ENCODE data around the gene RAD51B. TPM values are rescaled to one million over a fixed set of nuclear protein-coding genes. Genes with fewer than 3 reads are reported as not detected.

Gene RAD51B
- polyA plus RNA-seq, 3 donors, result 3.6 to 11.6 (median 9.4) TPM

DNA sequence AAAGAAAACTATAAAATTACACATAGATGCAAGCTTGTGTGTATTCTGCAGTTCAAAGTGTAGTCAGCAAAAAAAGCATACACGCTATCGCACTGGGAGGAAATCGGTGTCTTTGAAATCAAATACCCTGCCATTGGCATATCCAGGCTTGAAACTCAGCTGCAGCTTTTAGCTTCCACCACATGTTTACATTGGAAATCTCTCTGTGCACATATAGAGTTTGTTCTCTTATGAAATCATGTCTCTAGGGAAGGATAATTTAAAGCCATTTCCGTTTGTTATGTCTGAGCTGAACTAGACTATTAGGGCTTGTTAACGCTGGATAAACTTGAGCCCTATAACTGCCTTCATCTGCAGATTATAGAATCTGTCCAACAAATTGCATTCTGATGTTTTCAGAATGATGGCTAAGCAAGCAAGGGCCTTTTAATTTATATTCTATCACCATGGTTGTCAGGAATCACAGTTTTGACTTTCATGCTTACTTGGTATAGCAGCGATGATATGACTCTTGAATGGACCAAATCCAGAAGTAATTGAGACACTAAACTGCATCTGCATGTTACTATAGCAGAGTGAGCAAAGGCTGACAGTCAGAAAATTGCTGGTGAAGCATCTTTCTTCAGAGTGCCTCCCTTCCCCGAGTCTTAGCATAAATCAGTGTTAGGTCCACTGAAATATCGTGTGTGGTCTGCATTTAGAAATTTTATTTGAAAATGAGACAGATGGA lies 530.5 kb downstream of the RAD51B start:
- no peaks in the 10 kb centered on the region for H3K4me1 ChIP-seq (ENCODE audit: control insufficient read depth in 1 of 2, insufficient read depth in 2 of 2, low read length in 2 of 2)
- H3K27ac ChIP-seq (ENCODE audit: low read depth in 1 of 2, low read length in 2 of 2), result no peak overlapping the region
- H2AFZ ChIP-seq (ENCODE audit: insufficient read depth, low read depth, low read length, poor library complexity, severe bottlenecking), result no peak overlapping the region
- no peak for DNase-seq
- no peak overlapping the region for H3K9ac ChIP-seq (ENCODE audit: insufficient read depth, low read length, poor library complexity, severe bottlenecking)
- no peak overlapping the region for H3K4me3 ChIP-seq (replicated peaks in 1 of 3; ENCODE audit: low read depth in 2 of 3, low read length in 3 of 3)
- WGBS (ENCODE audit: insufficient coverage), result 96% methylated on average over 5 of the region's 8 CpGs
- H3K9me3 ChIP-seq (replicated peaks in 1 of 2; ENCODE audit: control insufficient read depth in 1 of 2, insufficient read depth in 1 of 2, low read length in 2 of 2), result no peaks in the 10 kb centered on the region
- Mint-ChIP-seq H3K27me3 (ENCODE audit: low read depth in 3 of 3) (peaks cover 0 to 2% (median 2%) of the 10 kb centered on the region in 3 donors), H3K4me3 (no peak overlapping the region), H3K4me1 (no peaks in the 10 kb centered on the region), H3K9me3 (peaks cover 0 to 6% (median 2%) of the 10 kb centered on the region in 7 donors), H3K36me3 (peaks cover 0 to 2% of the 10 kb centered on the region in 2 donors), H3K27ac (no peak overlapping the region)
- TF ChIP-seq, protein P1, sequence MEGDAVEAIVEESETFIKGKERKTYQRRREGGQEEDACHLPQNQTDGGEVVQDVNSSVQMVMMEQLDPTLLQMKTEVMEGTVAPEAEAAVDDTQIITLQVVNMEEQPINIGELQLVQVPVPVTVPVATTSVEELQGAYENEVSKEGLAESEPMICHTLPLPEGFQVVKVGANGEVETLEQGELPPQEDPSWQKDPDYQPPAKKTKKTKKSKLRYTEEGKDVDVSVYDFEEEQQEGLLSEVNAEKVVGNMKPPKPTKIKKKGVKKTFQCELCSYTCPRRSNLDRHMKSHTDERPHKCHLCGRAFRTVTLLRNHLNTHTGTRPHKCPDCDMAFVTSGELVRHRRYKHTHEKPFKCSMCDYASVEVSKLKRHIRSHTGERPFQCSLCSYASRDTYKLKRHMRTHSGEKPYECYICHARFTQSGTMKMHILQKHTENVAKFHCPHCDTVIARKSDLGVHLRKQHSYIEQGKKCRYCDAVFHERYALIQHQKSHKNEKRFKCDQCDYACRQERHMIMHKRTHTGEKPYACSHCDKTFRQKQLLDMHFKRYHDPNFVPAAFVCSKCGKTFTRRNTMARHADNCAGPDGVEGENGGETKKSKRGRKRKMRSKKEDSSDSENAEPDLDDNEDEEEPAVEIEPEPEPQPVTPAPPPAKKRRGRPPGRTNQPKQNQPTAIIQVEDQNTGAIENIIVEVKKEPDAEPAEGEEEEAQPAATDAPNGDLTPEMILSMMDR (IDR thresholded peaks at IDR 0.05), result no peak
- no peaks in the 10 kb centered on the region for H3K79me2 ChIP-seq (ENCODE audit: insufficient read depth, low read length)
- H4K20me1 ChIP-seq (ENCODE audit: insufficient read depth, low read length), result no peaks in the 10 kb centered on the region
- no peaks in the 10 kb centered on the region for H3K36me3 ChIP-seq (replicated peaks in 1 of 2; ENCODE audit: control insufficient read depth in 1 of 2, insufficient read depth in 2 of 2, low read length in 2 of 2)
- H3K27me3 ChIP-seq (ENCODE audit: control insufficient read depth in 2 of 2, insufficient read depth in 2 of 2, low read length in 2 of 2), result no peaks in the 10 kb centered on the region
- H3K4me2 ChIP-seq (replicated peaks; ENCODE audit: extremely low read depth, low read length, poor library complexity, severe bottlenecking), result no peak overlapping the region
- intact Hi-C loops (cut with micrococcal nuclease), result no loop called here

DNA sequence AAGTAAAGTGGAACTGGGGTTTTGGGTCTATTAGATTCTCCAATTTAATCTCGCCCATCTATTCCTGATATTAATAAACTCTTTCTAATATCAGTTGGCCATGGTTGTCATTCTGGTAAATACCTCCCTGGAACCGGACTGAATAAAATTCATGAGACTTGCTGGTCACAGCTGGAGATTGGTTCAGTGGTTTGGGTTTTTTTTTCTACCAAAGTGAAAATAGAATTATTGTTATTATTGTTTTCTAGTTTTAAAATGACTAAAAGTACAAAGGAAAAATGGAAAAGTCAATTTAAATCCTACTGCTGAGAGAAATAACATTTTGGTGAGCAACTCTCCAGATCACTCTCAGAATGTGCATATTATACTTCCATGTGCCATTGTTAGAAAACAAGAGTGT lies 535.8 kb downstream of the RAD51B start:
- WGBS (ENCODE audit: insufficient coverage), result no CpG with 5 or more reads among the region's 2 CpGs
- H3K4me3 ChIP-seq (replicated peaks in 1 of 3; ENCODE audit: low read depth in 2 of 3, low read length in 3 of 3), result no peak overlapping the region
- H3K9me3 Mint-ChIP-seq, result peaks cover 0 to 6% (median 2%) of the 10 kb centered on the region in 7 donors
- peaks cover 11 to 12% of the 10 kb centered on the region in 2 donors for H3K4me1 ChIP-seq (ENCODE audit: control insufficient read depth in 1 of 2, insufficient read depth in 2 of 2, low read length in 2 of 2)
- H3K9me3 ChIP-seq (replicated peaks in 1 of 2; ENCODE audit: control insufficient read depth in 1 of 2, insufficient read depth in 1 of 2, low read length in 2 of 2), result no peaks in the 10 kb centered on the region
- no peak overlapping the region for H3K27ac Mint-ChIP-seq
- no peak overlapping the region for H3K4me3 Mint-ChIP-seq
- H3K4me1 Mint-ChIP-seq, result peaks cover 19% of the 10 kb centered on the region
- no peak overlapping the region for H2AFZ ChIP-seq (ENCODE audit: insufficient read depth, low read depth, low read length, poor library complexity, severe bottlenecking)
- no peaks in the 10 kb centered on the region for H3K36me3 ChIP-seq (replicated peaks in 1 of 2; ENCODE audit: control insufficient read depth in 1 of 2, insufficient read depth in 2 of 2, low read length in 2 of 2)
- H3K36me3 Mint-ChIP-seq, result peaks cover 5 to 6% of the 10 kb centered on the region in 2 donors
- TF ChIP-seq, protein P1 (IDR thresholded peaks at IDR 0.05), result no peak
- no peak overlapping the region for H3K9ac ChIP-seq (ENCODE audit: insufficient read depth, low read length, poor library complexity, severe bottlenecking)
- H3K79me2 ChIP-seq (ENCODE audit: insufficient read depth, low read length), result no peaks in the 10 kb centered on the region
- H3K4me2 ChIP-seq (replicated peaks; ENCODE audit: extremely low read depth, low read length, poor library complexity, severe bottlenecking), result no peak overlapping the region
- H3K27me3 Mint-ChIP-seq (ENCODE audit: low read depth in 3 of 3), result peaks cover 0 to 2% (median 2%) of the 10 kb centered on the region in 3 donors
- no peak overlapping the region for H3K27ac ChIP-seq (ENCODE audit: low read depth in 1 of 2, low read length in 2 of 2)
- no peak for DNase-seq
- intact Hi-C loops (cut with micrococcal nuclease), result loop anchor here in 1 of 2 donors (5.0 kb wide), 1 partner anchor 57 kb away; no protein-coding TSS in a partner anchor
- H3K27me3 ChIP-seq (ENCODE audit: control insufficient read depth in 2 of 2, insufficient read depth in 2 of 2, low read length in 2 of 2), result no peaks in the 10 kb centered on the region
- no peaks in the 10 kb centered on the region for H4K20me1 ChIP-seq (ENCODE audit: insufficient read depth, low read length)
